BE2C (cell line): ENCODE measurements around the gene PLA2R1.

Source experiments
- DNase-seq: peaks from one replicate; pipeline ENCODE4 v3.0.0-alpha.2; 2020
- H3K27me3 ChIP-seq: fragments of 250-450 bp; sonication (Bioruptor Pico); 2 replicates; pipeline ENCODE4 v1.5.1; 2020; ENCODE audit warnings: mild to moderate bottlenecking
- H3K36me3 ChIP-seq: fragments of 250-450 bp; sonication (Bioruptor Pico); 2 replicates; pipeline ENCODE4 v1.5.1; 2020; ENCODE audit warnings: mild to moderate bottlenecking
- H3K4me1 ChIP-seq: fragments of 250-450 bp; sonication (Bioruptor Pico); 2 replicates; pipeline ENCODE4 v1.5.1; 2020
- H3K4me3 ChIP-seq: 2 replicates; pipeline ENCODE4 v1.5.1; 2011; ENCODE audit warnings: low read depth, low read length
- H3K9me3 ChIP-seq: fragments of 250-450 bp; sonication (Bioruptor Pico); 2 replicates; pipeline ENCODE4 v1.5.1; 2020
- CTCF ChIP-seq: IDR thresholded peaks from 2 replicates; pipeline ENCODE4 v1.5.1; 2012; ENCODE audit warnings: mild to moderate bottlenecking, low read depth, low read length

PLA2R1 gene

GRCh38 chr2:159892990-159893810, 169.2 kb downstream of the PLA2R1 start:
- no peak for DNase-seq

GRCh38 chr2:159891917-159892730, 170.3 kb downstream of the PLA2R1 start:
- DNase-seq, result no peak
- H3K36me3 ChIP-seq, result no peaks in the 10 kb centered on the region

More at GRCh38 chr2:159892990-159893810, 169.2 kb downstream of the PLA2R1 start:
- no peaks in the 10 kb centered on the region for H3K27me3 ChIP-seq
- H3K36me3 ChIP-seq, result no peaks in the 10 kb centered on the region
- H3K9me3 ChIP-seq, result no peaks in the 10 kb centered on the region
- H3K4me3 ChIP-seq, result no peak overlapping the region
- H3K4me1 ChIP-seq, result no peaks in the 10 kb centered on the region
- no peak for TF ChIP-seq CTCF

GRCh38 chr2:159891267-159891588, 171.2 kb downstream of the PLA2R1 start:
- Histone ChIP-seq H3K27me3 (no peaks in the 10 kb centered on the region), H3K36me3 (no peaks in the 10 kb centered on the region), H3K4me1 (no peaks in the 10 kb centered on the region), H3K9me3 (no peaks in the 10 kb centered on the region), H3K4me3 (no peak overlapping the region)
- no peak for TF ChIP-seq CTCF
- DNase-seq, result no peak

More at GRCh38 chr2:159891917-159892730, 170.3 kb downstream of the PLA2R1 start:
- H3K27me3 ChIP-seq, result no peaks in the 10 kb centered on the region
- no peak overlapping the region for H3K4me3 ChIP-seq
- H3K9me3 ChIP-seq, result no peaks in the 10 kb centered on the region
- no peak for TF ChIP-seq CTCF
- H3K4me1 ChIP-seq, result no peaks in the 10 kb centered on the region

GRCh38 chr2:159890551-159891266, 171.7 kb downstream of the PLA2R1 start:
- no peaks in the 10 kb centered on the region for H3K36me3 ChIP-seq
- no peak for TF ChIP-seq CTCF
- no peaks in the 10 kb centered on the region for H3K27me3 ChIP-seq
- no peaks in the 10 kb centered on the region for H3K4me1 ChIP-seq
- no peak for DNase-seq
- H3K4me3 ChIP-seq, result no peak overlapping the region
- H3K9me3 ChIP-seq, result no peaks in the 10 kb centered on the region

- Histone ChIP-seq H3K4me1 (peaks cover 6% of the 10 kb centered on the region), H3K4me3 (peak overlapping the region; percentile 32), H3K9me3 (no peaks in the 10 kb centered on the region), H3K36me3 (no peaks in the 10 kb centered on the region), H3K27me3 (no peaks in the 10 kb centered on the region)
- DNase-seq, result peak; percentile 53
- TF ChIP-seq CTCF, result no peak
Measured at GRCh38 chr2:159882130-159882745, 180.2 kb downstream of the PLA2R1 start.
